Esophagus squamous epithelium (tissue), 4 donors: ENCODE data around the gene ZEB2.

Experiments
- CTCF ChIP-seq, 6 experiments: fragments of 450-650 bp in 4 of 6; fragments of 200-600 bp in 2 of 6; sonication (generic) in 2 of 6; IDR thresholded peaks; one replicate each; pipeline ENCODE4 v1.5.1; 2016 to 2019; ENCODE audit warnings: antibody characterized with exemption in 6 of 6, mild to moderate bottlenecking in 4 of 6, moderate library complexity in 4 of 6
- POLR2A ChIP-seq, 4 donors: fragments of 450-650 bp; IDR thresholded peaks; one replicate each; pipeline ENCODE4 v1.6.1; 2017; ENCODE audit warnings: antibody characterized with exemption in 4 of 4, mild to moderate bottlenecking in 4 of 4, moderate library complexity in 3 of 4

- TF ChIP-seq POLR2A (IDR thresholded peaks at IDR 0.05) (no peak), CTCF (IDR thresholded peaks at IDR 0.05) (no peak)
Measured at GRCh38 chr2:144424559-144425240, 95.2 kb downstream of the ZEB2 start.
